Head of caudate nucleus (tissue), 42 donors: ENCODE data around the gene LDAH.

Experiments used
- DNase-seq, 42 donors: peaks; one replicate each; pipeline versions ENCODE4 v3.0.0 to v3.0.0-alpha.2; 2020 to 2021; ENCODE audit warnings: mixed read lengths in 7 of 42
- intact Hi-C: fragments of 100-400 bp; cut with DNase I; formaldehyde crosslinking; loops from one replicate; pipeline ENCODE4 v1.15.0; 2022

The LDAH gene

GRCh38 chr2:20672201-20672951, 150.5 kb downstream of the LDAH start:
- intact Hi-C loops: no loop called here
- DNase-seq: no peak

DNA sequence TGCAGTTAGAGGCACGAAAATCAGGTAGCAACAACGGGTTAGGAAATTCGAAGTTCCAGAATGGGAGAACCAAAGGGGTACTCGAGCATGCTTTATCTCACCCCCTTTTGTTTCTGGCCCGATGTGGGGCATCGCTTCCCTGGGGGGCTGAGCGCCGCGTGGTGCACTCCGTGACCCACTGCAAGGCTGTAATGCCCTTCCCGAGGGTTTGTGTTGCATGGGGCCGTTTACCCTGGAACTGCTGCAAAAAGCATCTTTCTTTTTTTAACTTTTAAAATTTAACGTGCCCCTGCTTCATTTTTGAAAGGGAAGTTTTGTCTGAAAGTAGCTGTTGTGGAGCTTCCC, 151.2 kb downstream of the LDAH start:
- DNase-seq: no peak
- intact Hi-C loops: no loop called here

- DNase-seq: no peak
- intact Hi-C loops: no loop called here
These were observed 151.7 kb downstream of the LDAH start for GRCh38 chr2:20671036-20671735.

DNA sequence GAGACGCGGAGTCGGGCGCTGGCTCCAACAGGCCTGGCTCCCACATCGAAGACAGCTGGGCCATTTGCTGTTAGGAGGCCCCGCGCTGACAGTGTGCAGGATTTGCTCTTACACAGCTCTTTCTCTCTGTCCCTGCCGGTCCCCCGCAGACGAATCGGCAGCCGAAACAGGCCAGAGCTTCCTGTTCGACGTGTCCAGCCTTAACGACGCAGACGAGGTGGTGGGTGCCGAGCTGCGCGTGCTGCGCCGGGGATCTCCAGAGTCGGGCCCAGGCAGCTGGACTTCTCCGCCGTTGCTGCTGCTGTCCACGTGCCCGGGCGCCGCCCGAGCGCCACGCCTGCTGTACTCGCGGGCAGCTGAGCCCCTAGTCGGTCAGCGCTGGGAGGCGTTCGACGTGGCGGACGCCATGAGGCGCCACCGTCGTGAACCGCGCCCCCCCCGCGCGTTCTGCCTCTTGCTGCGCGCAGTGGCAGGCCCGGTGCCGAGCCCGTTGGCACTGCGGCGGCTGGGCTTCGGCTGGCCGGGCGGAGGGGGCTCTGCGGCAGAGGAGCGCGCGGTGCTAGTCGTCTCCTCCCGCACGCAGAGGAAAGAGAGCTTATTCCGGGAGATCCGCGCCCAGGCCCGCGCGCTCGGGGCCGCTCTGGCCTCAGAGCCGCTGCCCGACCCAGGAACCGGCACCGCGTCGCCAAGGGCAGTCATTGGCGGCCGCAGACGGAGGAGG, 152.4 kb downstream of the LDAH start:
- no peak for DNase-seq
- intact Hi-C loops: no loop called here

DNA sequence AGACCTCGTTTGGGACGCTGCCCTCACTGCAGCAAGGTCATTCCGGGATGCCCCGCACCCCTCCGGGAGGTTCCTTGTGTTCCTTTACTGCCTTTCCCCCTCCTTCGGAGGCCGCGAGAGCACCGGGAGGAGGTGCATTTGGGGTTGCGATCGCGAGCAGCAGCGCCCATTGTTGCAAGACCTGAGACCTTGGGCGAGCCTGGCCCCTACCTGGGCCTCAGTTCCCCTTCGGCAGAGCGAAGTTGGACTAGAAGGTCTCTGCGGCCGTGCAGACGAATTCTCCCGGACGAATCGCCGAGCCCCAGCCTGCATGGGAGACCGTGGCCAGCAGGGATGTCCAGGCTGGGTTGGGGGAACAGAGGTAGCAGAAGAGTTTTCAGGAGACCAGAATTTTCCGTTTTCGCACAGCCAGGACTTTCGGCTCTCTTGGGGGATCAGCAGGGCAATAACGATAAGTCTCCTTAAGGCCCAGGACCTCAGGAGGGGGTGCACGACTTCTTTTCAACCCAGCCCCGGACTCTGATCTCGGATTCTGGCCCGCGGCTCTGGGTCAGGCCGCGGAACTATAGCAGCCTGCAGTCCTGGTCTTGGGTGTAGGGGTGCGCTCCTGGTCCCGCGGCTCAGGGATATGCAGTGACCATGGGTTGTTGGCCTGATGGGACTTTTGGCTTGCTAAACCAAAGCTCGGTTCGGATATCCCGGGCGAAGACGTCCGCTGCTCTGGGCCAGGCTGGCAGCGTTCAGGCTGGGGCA, 153.2 kb downstream of the LDAH start:
- intact Hi-C loops: no loop called here
- DNase-seq: no peak

DNA sequence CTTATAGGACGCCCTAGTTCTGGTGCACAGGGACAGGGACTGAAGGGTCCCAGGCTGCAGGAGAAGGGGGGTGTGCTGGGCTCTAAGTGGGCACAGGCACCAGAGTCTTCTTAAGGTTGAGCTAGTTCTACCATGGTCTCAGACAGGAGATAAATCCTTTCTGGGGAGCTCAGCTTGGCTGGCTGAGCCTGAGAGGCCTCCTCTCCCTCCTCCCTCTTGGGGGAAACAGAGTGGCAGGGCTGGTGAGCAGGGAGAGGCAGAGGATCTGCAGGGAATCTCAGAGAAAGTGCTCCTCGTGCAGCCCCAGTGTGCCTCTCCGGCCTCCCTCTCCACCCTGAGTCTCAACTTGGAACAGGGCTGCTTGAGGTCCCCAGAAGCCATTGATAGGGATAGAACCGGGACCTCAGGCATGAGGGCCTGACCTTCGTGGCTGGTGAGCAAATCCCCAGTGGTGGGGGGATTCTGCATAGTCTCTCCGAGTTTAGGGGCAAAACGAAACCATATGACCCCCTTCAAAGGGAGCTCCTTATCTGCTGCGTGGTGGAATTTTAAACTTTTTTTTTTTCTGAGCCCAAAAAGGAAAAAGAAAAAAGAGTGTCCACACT, 153.9 kb downstream of the LDAH start:
- no peak for DNase-seq
- intact Hi-C loops: no loop called here

GRCh38 chr2:20668451-20668850, 154.4 kb downstream of the LDAH start:
- intact Hi-C loops: no loop called here
- no peak for DNase-seq

DNA sequence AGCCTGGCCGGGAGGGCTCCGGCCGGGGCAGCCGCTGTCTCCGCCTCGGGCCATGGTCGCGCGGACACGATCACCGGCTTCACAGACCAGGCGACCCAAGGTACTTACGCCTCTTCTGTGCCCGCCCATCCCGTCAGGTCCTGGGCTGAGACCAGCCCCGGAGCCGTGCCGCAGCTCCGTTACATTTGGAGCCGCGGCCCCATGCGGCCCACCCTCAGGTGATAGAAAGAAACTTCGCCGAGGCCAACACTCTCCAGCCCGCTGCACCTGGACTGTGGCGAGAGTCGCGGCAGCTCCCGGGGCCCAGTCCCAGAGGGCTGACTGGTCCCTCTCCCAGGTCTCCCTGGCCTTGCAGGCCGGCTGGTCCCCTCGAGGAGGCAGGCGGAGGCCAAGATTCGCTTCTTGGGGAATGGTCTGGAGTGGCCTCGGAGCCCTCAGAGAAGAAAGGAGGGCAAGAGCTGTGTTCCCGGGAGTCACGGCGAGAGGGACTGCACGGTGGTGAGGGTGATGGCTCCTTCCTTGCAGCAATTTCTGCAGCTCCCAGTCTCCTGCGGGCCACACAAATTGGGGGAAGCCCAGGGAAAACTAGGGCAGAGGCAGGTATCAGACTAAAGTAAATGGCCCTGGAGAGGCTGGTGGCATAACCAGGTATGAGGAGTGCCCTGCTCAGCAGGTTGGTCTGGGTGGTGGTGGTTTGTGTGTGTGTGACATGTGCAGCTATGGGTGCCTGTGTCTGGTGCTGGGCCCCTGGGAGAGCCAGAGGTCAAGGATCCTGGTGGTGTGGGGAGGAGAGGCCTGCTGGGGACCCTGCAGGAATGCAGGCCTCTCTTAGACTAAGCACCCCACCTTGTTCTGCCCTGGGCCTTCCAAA, 155.1 kb downstream of the LDAH start:
- DNase-seq: no peak
- intact Hi-C loops: no loop called here

DNA sequence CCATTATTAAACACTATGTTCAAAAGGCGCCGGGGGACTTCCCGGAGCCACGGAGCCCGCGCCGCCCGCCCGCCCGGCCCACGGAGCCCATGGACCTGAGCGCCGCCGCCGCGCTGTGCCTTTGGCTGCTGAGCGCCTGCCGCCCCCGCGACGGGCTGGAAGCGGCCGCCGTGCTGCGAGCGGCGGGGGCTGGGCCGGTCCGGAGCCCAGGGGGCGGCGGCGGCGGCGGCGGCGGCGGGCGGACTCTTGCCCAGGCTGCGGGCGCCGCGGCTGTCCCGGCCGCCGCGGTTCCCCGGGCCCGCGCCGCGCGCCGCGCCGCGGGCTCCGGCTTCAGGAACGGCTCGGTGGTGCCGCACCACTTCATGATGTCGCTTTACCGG, 155.8 kb downstream of the LDAH start:
- intact Hi-C loops: no loop called here

GRCh38 chr2:20666304-20667150, 156.4 kb downstream of the LDAH start, which contains the start of gene GDF7:
Gene GDF7, plus strand, starts transcription at chr2:20667144. Its CDS starts 96 bp downstream, at chr2:20667240.
- no peak for DNase-seq
- intact Hi-C loops: no loop called here

More for the DNA sequence above, 155.8 kb downstream of the LDAH start:
- no peak for DNase-seq

- intact Hi-C loops: no loop called here
- DNase-seq: peak in 1 of 42 donors; percentile 19
These were observed 156.9 kb downstream of the LDAH start for GRCh38 chr2:20666005-20666303.

GRCh38 chr2:20665243-20666004, 157.5 kb downstream of the LDAH start:
- peak in 1 of 42 donors; percentile 23 for DNase-seq
- intact Hi-C loops: no loop called here

DNA sequence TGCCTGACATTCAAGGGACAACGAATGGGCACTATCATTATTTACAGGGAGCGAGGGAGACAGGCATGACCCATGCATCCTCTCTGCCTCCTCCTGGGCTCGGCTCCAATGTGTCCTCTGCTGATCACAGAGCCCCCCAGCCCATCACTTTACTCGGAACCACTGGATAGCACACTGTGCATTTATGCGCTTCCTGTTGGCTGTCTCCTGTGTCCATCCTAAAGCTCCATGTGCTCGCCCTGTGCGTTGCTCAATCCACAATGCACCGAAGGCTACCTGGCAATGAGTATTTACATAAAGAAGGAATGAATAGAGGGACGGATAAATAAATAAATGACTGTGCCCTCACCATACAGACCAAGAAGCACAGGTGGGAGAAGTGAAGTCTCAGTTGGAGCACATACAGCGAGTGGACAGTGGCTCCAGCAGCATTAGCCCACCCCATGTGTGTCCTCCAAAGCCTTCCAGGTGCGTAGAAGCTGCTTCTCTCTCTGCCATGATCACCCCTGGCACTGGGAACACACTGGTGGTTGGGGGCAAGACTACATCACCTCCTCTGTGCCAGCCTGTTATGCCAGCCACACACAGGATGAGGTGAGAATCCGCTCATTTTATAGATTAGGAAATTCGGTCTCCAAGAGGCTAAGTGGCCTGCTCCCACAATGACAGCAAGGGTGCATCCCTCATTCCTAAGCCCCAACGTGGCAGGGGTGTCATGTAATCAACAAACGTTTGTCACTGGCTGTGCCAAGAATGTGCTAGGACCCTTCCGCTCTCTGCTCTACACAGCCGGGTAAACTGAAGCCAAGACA, 158.3 kb downstream of the LDAH start:
- DNase-seq: no peak
- intact Hi-C loops: no loop called here

- DNase-seq: no peak
- intact Hi-C loops: no loop called here
These were observed 158.9 kb downstream of the LDAH start for GRCh38 chr2:20664071-20664390.

GRCh38 chr2:20663196-20664070, 159.5 kb downstream of the LDAH start:
- peak in 4 of 42 donors; percentile 7 to 22 (median 14) for DNase-seq
- intact Hi-C loops: no loop called here
